SK-N-SH treated with all-trans-retinoic acid at 6 μM for 48 hours (cell line): ENCODE measurements around the gene SCUBE2.

ENCODE experiments used
- GLIS3 ChIP-seq: fragments of 250-450 bp; sonication (Bioruptor Pico); IDR thresholded peaks from 2 replicates; pipeline ENCODE4 v1.5.0; 2020; ENCODE audit warnings: mild to moderate bottlenecking, moderate library complexity
- OSR1 ChIP-seq: fragments of 250-450 bp; sonication (Bioruptor Pico); IDR thresholded peaks from 2 replicates; pipeline ENCODE4 v1.8.0; 2022; ENCODE audit warnings: moderate library complexity, mild to moderate bottlenecking, inconsistent platforms
- PATZ1 ChIP-seq: fragments of 250-450 bp; sonication (Bioruptor Pico); IDR thresholded peaks from 2 replicates; pipeline ENCODE4 v1.8.0; 2020; ENCODE audit warnings: mild to moderate bottlenecking, moderate library complexity, borderline replicate concordance
- PPARA ChIP-seq: fragments of 250-450 bp; sonication (Bioruptor Pico); IDR thresholded peaks from 2 replicates; pipeline ENCODE4 v1.5.0; 2020; ENCODE audit warnings: mild to moderate bottlenecking, borderline replicate concordance
- ZC3H10 ChIP-seq: fragments of 250-450 bp; sonication (Bioruptor Pico); IDR thresholded peaks from 2 replicates; pipeline ENCODE4 v1.5.1; 2021; ENCODE audit warnings: mild to moderate bottlenecking, moderate library complexity
- ZFP30 ChIP-seq: fragments of 450-650 bp; formaldehyde crosslinking; IDR thresholded peaks from 2 replicates; pipeline ENCODE4 v1.5.0; 2022; ENCODE audit warnings: mild to moderate bottlenecking, moderate library complexity
- TF ChIP-seq, protein P1 (sequence below): fragments of 250-450 bp; sonication (Bioruptor Pico); IDR thresholded peaks from 2 replicates; pipeline ENCODE4 v1.5.0; 2020; ENCODE audit warnings: mild to moderate bottlenecking, moderate library complexity

DNA sequence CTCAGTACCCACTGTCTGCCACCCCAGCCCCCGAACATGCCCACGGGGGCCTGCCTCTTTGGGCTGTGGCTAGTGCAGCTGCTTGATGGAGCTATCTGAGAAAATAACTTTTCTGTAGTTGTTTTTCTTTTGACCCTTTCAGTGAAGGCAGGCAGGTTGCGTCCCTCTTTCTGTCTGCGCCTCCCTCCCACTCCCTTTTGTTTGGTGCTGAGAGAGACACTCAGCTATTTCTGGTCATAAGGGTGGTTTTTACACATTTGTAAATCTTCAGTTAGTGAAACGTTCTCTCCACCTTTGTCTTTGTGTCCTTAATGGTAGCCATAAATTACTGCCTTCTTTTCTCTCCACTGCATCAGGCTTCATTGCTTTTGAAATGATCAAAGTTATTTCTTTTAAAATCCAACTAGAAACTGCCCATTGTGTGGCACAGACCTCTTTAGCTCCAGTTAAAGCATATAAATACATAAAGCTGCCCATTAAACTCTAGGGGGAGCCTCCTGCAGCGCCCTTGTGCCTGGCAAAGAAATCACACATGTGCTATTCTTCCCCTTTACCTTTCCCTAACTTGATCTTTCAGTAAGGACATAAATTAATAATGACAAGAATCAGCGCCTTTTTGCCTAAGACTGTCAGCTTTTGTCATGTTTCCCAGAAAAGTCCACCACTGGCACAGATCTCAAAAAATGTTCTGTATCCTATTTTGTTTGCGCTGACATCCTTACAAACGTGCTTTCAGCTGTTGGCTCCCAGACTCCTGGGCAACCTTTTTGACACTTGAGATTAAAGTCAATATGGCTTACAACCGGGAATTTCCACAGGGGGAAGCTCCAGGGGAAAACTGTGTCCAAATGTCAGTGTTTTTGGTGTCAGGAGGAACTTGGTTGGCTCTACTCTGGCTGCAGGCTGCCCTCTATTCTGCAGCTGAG, 1.7 kb upstream of the SCUBE2 start:
- TF ChIP-seq, protein P1, sequence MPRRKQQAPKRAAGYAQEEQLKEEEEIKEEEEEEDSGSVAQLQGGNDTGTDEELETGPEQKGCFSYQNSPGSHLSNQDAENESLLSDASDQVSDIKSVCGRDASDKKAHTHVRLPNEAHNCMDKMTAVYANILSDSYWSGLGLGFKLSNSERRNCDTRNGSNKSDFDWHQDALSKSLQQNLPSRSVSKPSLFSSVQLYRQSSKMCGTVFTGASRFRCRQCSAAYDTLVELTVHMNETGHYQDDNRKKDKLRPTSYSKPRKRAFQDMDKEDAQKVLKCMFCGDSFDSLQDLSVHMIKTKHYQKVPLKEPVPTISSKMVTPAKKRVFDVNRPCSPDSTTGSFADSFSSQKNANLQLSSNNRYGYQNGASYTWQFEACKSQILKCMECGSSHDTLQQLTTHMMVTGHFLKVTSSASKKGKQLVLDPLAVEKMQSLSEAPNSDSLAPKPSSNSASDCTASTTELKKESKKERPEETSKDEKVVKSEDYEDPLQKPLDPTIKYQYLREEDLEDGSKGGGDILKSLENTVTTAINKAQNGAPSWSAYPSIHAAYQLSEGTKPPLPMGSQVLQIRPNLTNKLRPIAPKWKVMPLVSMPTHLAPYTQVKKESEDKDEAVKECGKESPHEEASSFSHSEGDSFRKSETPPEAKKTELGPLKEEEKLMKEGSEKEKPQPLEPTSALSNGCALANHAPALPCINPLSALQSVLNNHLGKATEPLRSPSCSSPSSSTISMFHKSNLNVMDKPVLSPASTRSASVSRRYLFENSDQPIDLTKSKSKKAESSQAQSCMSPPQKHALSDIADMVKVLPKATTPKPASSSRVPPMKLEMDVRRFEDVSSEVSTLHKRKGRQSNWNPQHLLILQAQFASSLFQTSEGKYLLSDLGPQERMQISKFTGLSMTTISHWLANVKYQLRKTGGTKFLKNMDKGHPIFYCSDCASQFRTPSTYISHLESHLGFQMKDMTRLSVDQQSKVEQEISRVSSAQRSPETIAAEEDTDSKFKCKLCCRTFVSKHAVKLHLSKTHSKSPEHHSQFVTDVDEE (CRISPR knock-in tag) = no peak
- TF ChIP-seq PATZ1 (CRISPR knock-in tag) (no peak), GLIS3 (CRISPR knock-in tag) (no peak), PPARA (CRISPR knock-in tag) (no peak), ZFP30 (CRISPR knock-in tag) (no peak), OSR1 (CRISPR knock-in tag) (no peak), ZC3H10 (CRISPR knock-in tag) (no peak)
